Endothelial cell of umbilical vein (primary cell): ENCODE data around the gene ALDH1L1. TPM values are rescaled to one million over a fixed set of nuclear protein-coding genes. Genes with fewer than 3 reads are reported as not detected.

ENCODE experiments used
- BruUV-seq: library from RNA; stranded (reverse); fragments of 400-500 nt; replicated peaks from 2 replicates; lab custom pipeline; 2021; lab: Mats Ljungman, UMichigan
- CTCF ChIA-PET: fragments of 300-600, 350-600 bp; sonication (Branson Sonifier 250); formaldehyde crosslinking; loops from one replicate; lab custom pipeline; 2021; ENCODE audit warnings: antibody characterized with exemption, inconsistent platforms; lab: Charles Lee
- POLR2A ChIA-PET: fragments of 300-600, 350-600 bp; sonication (Branson Sonifier 250); formaldehyde crosslinking; loops from one replicate; lab custom pipeline; 2021; ENCODE audit warnings: antibody characterized with exemption, inconsistent platforms; lab: Charles Lee
- DNase-seq: peaks from one replicate; pipeline ENCODE4 v3.0.0-alpha.2; 2011; ENCODE audit warnings: low read depth, low spot score
- FAIRE-seq: peaks from 2 replicates; lab custom pipeline; 2011; peaks lifted over from hg19 to GRCh38; lab: Jason Lieb, UNC
- H2AFZ ChIP-seq: 2 replicates; pipeline ENCODE4 v1.6.0; 2012; ENCODE audit warnings: low read depth, low read length, control low read depth, inconsistent platforms
- H3K27ac ChIP-seq: 2 replicates; pipeline ENCODE4 v1.5.1; 2011; ENCODE audit warnings: low read depth, mild to moderate bottlenecking, control low read depth, low read length, moderate library complexity; ENCODE audit not compliant: insufficient read depth
- H3K27me3 ChIP-seq, 2 experiments: 2 replicates each; pipeline versions ENCODE4 v1.6.0 to v1.6.1; 2011; ENCODE audit warnings: low read length in 2 of 2, mixed read lengths in 1 of 2; ENCODE audit not compliant: control insufficient read depth in 2 of 2, insufficient read depth in 2 of 2
- H3K36me3 ChIP-seq, 2 experiments: 2 replicates in 1 of 2; 3 replicates in 1 of 2; pipeline ENCODE4 v1.5.1; 2011; ENCODE audit warnings: low read length in 2 of 2, mild to moderate bottlenecking in 1 of 2, moderate library complexity in 1 of 2; ENCODE audit not compliant: control insufficient read depth in 2 of 2, insufficient read depth in 2 of 2; ENCODE audit errors: extremely low read depth in 1 of 2
- H3K4me1 ChIP-seq: 3 replicates; pipeline ENCODE4 v1.5.1; 2011; ENCODE audit warnings: mild to moderate bottlenecking, low read length; ENCODE audit not compliant: control insufficient read depth, insufficient read depth; ENCODE audit errors: extremely low read depth
- H3K4me2 ChIP-seq: 2 replicates; pipeline ENCODE4 v1.6.1; 2011; ENCODE audit warnings: low read length, control low read depth, mixed read lengths; ENCODE audit not compliant: insufficient read depth
- H3K4me3 ChIP-seq, 3 experiments: fragments of 200-600 bp in 1 of 3; sonication (generic), shearing (Covaris generic) in 1 of 3; replicated peaks in 1 of 3; 2 replicates each; pipeline ENCODE4 v1.5.1; 2011 to 2016; ENCODE audit warnings: control low read depth in 3 of 3, low read length in 3 of 3, mild to moderate bottlenecking in 2 of 3, inconsistent platforms in 1 of 3, low read depth in 1 of 3, moderate library complexity in 1 of 3; ENCODE audit not compliant: insufficient read depth in 1 of 3
- H3K79me2 ChIP-seq: 2 replicates; pipeline ENCODE4 v1.6.0; 2012; ENCODE audit warnings: low read length, inconsistent platforms; ENCODE audit not compliant: control insufficient read depth, insufficient read depth
- H3K9ac ChIP-seq: replicated peaks from 2 replicates; pipeline ENCODE3; 2011; ENCODE audit warnings: low read length, control low read depth; ENCODE audit not compliant: insufficient read depth; ENCODE audit errors: extremely low read depth
- H3K9me1 ChIP-seq: replicated peaks from 3 replicates; pipeline ENCODE4 v1.6.0; 2011; ENCODE audit warnings: mild to moderate bottlenecking, low read length; ENCODE audit not compliant: control insufficient read depth, insufficient read depth; ENCODE audit errors: extremely low read depth
- H3K9me3 ChIP-seq: replicated peaks from 2 replicates; pipeline ENCODE4 v1.5.1; 2012; ENCODE audit warnings: low read length, inconsistent platforms; ENCODE audit not compliant: control insufficient read depth, insufficient read depth
- H4K20me1 ChIP-seq: replicated peaks from 2 replicates; pipeline ENCODE3; 2011; ENCODE audit warnings: mild to moderate bottlenecking, low read length; ENCODE audit not compliant: control insufficient read depth, insufficient read depth; ENCODE audit errors: extremely low read depth
- EZH2 ChIP-seq: IDR thresholded peaks from 2 replicates; pipeline ENCODE4 v1.6.1; 2012; ENCODE audit warnings: borderline replicate concordance, low read depth, mild to moderate bottlenecking, moderate library complexity, low read length, inconsistent platforms; ENCODE audit not compliant: severe bottlenecking
- FOS ChIP-seq: IDR thresholded peaks from 2 replicates; pipeline ENCODE4 v1.6.1; 2011; ENCODE audit warnings: mild to moderate bottlenecking, low read length, moderate library complexity, borderline replicate concordance; ENCODE audit not compliant: insufficient read depth
- GATA2 ChIP-seq: IDR thresholded peaks from 2 replicates; pipeline ENCODE4 v1.7.0; 2011; ENCODE audit warnings: low read depth, mild to moderate bottlenecking, moderate library complexity, mixed read lengths, low read length; ENCODE audit not compliant: insufficient read length, insufficient read depth
- JUN ChIP-seq: IDR thresholded peaks from 2 replicates; pipeline ENCODE4 v1.6.1; 2011; ENCODE audit warnings: borderline replicate concordance, low read depth; ENCODE audit not compliant: insufficient read length, insufficient read depth
- MYC ChIP-seq: IDR thresholded peaks from one replicate; pipeline ENCODE4 v1.6.1; 2011; ENCODE audit warnings: mild to moderate bottlenecking, low read depth, low read length
- POLR2A ChIP-seq: IDR thresholded peaks from 2 replicates; pipeline ENCODE4 v1.6.1; 2012; ENCODE audit warnings: low read depth, mild to moderate bottlenecking, control low read depth, low read length
- POLR2AphosphoS5 ChIP-seq: IDR thresholded peaks from 2 replicates; pipeline ENCODE4 v1.6.1; 2012; ENCODE audit warnings: low read depth, mild to moderate bottlenecking, control low read depth, low read length, moderate library complexity; ENCODE audit not compliant: insufficient read depth
- dilution Hi-C: fragments of 300-500 bp; cut with MboI; formaldehyde crosslinking; loops from one replicate; pipeline ENCODE4 v1.15.0; 2019; ENCODE audit warnings: low sequenced_read_pairs; ENCODE audit not compliant: extremely low pct_ligation_motif_present
- intact Hi-C: fragments of 100-400 bp; cut with micrococcal nuclease; formaldehyde crosslinking; loops from one replicate; pipeline ENCODE4 v1.10.0; 2022
- polyA plus RNA-seq, 4 experiments: library from polyadenylated mRNA; depleted of rRNA in 3 of 4; stranded (reverse) in 3 of 4; unstranded in 1 of 4; fragments of >200 nt; gene quantifications; 2 replicates each; pipeline versions ENCODE4 v1.2.1 to v1.2.3, GENCODE V29; 2011 to 2012; ENCODE audit warnings: missing spikeins in 1 of 4
- total RNA-seq: library from RNA; stranded (reverse); gene quantifications from 2 replicates; pipeline ENCODE4 v1.2.3, GENCODE V29; 2021
- TF ChIP-seq, protein P1 (sequence below), 2 donors: IDR thresholded peaks; 1 replicate in 1 of 2; 2 replicates in 1 of 2; pipeline ENCODE4 v1.5.1; 2011; ENCODE audit warnings: low read length in 2 of 2, mild to moderate bottlenecking in 2 of 2, moderate library complexity in 2 of 2, control low read depth in 1 of 2, inconsistent platforms in 1 of 2, low read depth in 1 of 2; ENCODE audit not compliant: insufficient read depth in 1 of 2; ENCODE audit errors: extremely low read depth in 1 of 2
- TF ChIP-seq, protein P2 (sequence below): IDR thresholded peaks from 2 replicates; pipeline ENCODE4 v1.6.1; 2011; ENCODE audit not compliant: insufficient read depth, insufficient read length

Gene ALDH1L1
- total and polyA plus RNA-seq, 2 donors (not counting 3 experiments of a cell fraction or from before 2014, with no cell fraction given) = not detected

DNA sequence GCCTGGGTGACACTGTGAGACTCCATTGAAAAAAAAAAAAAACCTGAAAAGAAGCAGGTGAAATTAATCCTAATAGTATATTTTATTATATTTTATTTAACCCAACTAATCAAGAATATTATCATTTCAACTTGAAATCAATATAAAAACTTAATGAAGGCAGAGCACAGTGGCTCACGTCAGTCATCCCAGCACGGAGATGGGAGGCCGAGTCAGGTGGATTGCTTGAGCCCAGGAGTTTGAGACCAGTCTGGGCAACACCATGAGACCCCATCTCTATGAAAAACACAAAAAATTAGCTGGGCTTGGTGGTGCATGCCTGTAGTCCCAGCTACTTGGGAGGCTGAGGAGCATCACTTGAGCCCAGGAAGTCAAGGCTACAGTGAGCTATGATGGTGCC lies 63.2 kb downstream of the ALDH1L1 start:
- H2AFZ ChIP-seq = no peak overlapping the region
- no peak for FAIRE-seq
- POLR2A ChIA-PET = no interaction called here

More for the DNA sequence above, 63.2 kb downstream of the ALDH1L1 start:
- intact Hi-C loops (no loop called here), dilution Hi-C loops (no loop called here)
- TF ChIP-seq, protein P1, sequence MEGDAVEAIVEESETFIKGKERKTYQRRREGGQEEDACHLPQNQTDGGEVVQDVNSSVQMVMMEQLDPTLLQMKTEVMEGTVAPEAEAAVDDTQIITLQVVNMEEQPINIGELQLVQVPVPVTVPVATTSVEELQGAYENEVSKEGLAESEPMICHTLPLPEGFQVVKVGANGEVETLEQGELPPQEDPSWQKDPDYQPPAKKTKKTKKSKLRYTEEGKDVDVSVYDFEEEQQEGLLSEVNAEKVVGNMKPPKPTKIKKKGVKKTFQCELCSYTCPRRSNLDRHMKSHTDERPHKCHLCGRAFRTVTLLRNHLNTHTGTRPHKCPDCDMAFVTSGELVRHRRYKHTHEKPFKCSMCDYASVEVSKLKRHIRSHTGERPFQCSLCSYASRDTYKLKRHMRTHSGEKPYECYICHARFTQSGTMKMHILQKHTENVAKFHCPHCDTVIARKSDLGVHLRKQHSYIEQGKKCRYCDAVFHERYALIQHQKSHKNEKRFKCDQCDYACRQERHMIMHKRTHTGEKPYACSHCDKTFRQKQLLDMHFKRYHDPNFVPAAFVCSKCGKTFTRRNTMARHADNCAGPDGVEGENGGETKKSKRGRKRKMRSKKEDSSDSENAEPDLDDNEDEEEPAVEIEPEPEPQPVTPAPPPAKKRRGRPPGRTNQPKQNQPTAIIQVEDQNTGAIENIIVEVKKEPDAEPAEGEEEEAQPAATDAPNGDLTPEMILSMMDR (IDR thresholded peaks at IDR 0.05; ENCODE audit: extremely low read depth in 1 of 2, insufficient read depth in 1 of 2, low read depth in 1 of 2, low read length in 2 of 2) = no peak
- TF ChIP-seq, protein P2, sequence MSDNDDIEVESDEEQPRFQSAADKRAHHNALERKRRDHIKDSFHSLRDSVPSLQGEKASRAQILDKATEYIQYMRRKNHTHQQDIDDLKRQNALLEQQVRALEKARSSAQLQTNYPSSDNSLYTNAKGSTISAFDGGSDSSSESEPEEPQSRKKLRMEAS = no peak
- TF ChIP-seq FOS = no peak
- no peak for TF ChIP-seq EZH2
- TF ChIP-seq POLR2A = no peak
- TF ChIP-seq MYC = no peak
- TF ChIP-seq POLR2AphosphoS5 = no peak
- TF ChIP-seq JUN = no peak
- TF ChIP-seq GATA2 = no peak
- no peaks in the 10 kb centered on the region for H3K9me1 ChIP-seq
- no peak for DNase-seq
- no peaks in the 10 kb centered on the region for H3K36me3 ChIP-seq
- CTCF ChIA-PET = interaction anchor here (0.6 to 1.0 kb wide), 2 partner anchors 15 to 33 kb away, joined by 3 read pairs; no protein-coding TSS in a partner anchor
- BruUV-seq = no TSS peak
- no peaks in the 10 kb centered on the region for H3K79me2 ChIP-seq
- H3K4me2 ChIP-seq = no peak overlapping the region
- no peak overlapping the region for H3K4me3 ChIP-seq
- no peaks in the 10 kb centered on the region for H3K4me1 ChIP-seq
- no peaks in the 10 kb centered on the region for H3K9me3 ChIP-seq
- H3K27me3 ChIP-seq = peaks cover 1 to 4% of the 10 kb centered on the region in 2 experiments
- H4K20me1 ChIP-seq = no peaks in the 10 kb centered on the region
- no peak overlapping the region for H3K27ac ChIP-seq
- H3K9ac ChIP-seq = no peak overlapping the region
